ENCODE measurements around the gene CD28.
"Not testable (repeated sequence)": the region's sequence is repeated elsewhere in the genome, so short reads cannot be mapped to it uniquely, and the experiment has no call there.

CD28 gene

GRCh38 chr2:203688798-203689197, 17.6 kb upstream of the CD28 start:
- DNase-seq: no peak

GRCh38 chr2:203689426-203690116, 16.9 kb upstream of the CD28 start:
- DNase-seq: no peak

GRCh38 chr2:203690117-203690431, 16.4 kb upstream of the CD28 start:
- DNase-seq: no peak

GRCh38 chr2:203690441-203691047, 15.9 kb upstream of the CD28 start:
- DNase-seq: no peak

- DNase-seq: no peak
Observed at GRCh38 chr2:203691149-203691548, 15.3 kb upstream of the CD28 start.

- no peak for DNase-seq
Observed at GRCh38 chr2:203692031-203692710, 14.3 kb upstream of the CD28 start.

- DNase-seq: no peak
Observed at GRCh38 chr2:203693242-203693879, 13.1 kb upstream of the CD28 start.

GRCh38 chr2:203694191-203694590, 12.2 kb upstream of the CD28 start:
- DNase-seq: no peak

- DNase-seq: no peak
Observed at GRCh38 chr2:203697190-203697589, 9.2 kb upstream of the CD28 start.

GRCh38 chr2:203697763-203698162, 8.7 kb upstream of the CD28 start:
- DNase-seq: not testable (repeated sequence)

GRCh38 chr2:203698410-203698809, 8.0 kb upstream of the CD28 start:
- DNase-seq: not testable (repeated sequence)

GRCh38 chr2:203704430-203704829, 2.0 kb upstream of the CD28 start:
- DNase-seq: no peak

GRCh38 chr2:203705178-203705577, 1.3 kb upstream of the CD28 start:
- no peak for DNase-seq

GRCh38 chr2:203707530-203707929, 1.1 kb downstream of the CD28 start:
- DNase-seq: no peak

- DNase-seq: no peak
Observed at GRCh38 chr2:203708846-203709396, 2.5 kb downstream of the CD28 start.

- no peak for DNase-seq
Observed at GRCh38 chr2:203709416-203710040, 3.1 kb downstream of the CD28 start.

- DNase-seq: no peak
Observed at GRCh38 chr2:203710226-203710625, 3.8 kb downstream of the CD28 start.

- no peak for DNase-seq
Observed at GRCh38 chr2:203710952-203711351, 4.5 kb downstream of the CD28 start.

- DNase-seq: no peak
Observed at GRCh38 chr2:203711399-203711798, 5.0 kb downstream of the CD28 start.

GRCh38 chr2:203713381-203713780, 6.9 kb downstream of the CD28 start:
- DNase-seq: no peak

GRCh38 chr2:203714112-203714511, 7.7 kb downstream of the CD28 start:
- DNase-seq: no peak

GRCh38 chr2:203715744-203716143, 9.3 kb downstream of the CD28 start:
- DNase-seq: no peak

GRCh38 chr2:203718087-203718486, 11.6 kb downstream of the CD28 start:
- DNase-seq: no peak
